ENCODE measurements around the gene RNF123.

- TF ChIP-seq CTCF (IDR thresholded peaks at IDR 0.05; ENCODE audit: low read length) (no peak), EZH2 (IDR thresholded peaks at IDR 0.05; ENCODE audit: borderline replicate concordance, low read length) (no peak)
Measured at GRCh38 chr3:49712166-49712565, 22.8 kb downstream of the RNF123 start.

Data from OCI-LY1 (cell line).